HG03442 (cell line): Measurements from ENCODE around the gene PRUNE1.

ENCODE experiments used
- ATAC-seq: cut with Tn5 transposase; IDR thresholded peaks from one replicate; pipeline ENCODE4 v1.9.1; 2021; ENCODE audit warnings: mild to moderate bottlenecking, moderate library complexity; ENCODE audit not compliant: unreplicated experiment

The PRUNE1 gene

GRCh38 chr1:150976879-150977694 lies 31.2 kb upstream of the PRUNE1 start:
- no peak for ATAC-seq

- peak; percentile 39 for ATAC-seq
Observed at GRCh38 chr1:150979092-150980056, 28.9 kb upstream of the PRUNE1 start.

- no peak for ATAC-seq
Observed at GRCh38 chr1:150981177-150981804, 27.0 kb upstream of the PRUNE1 start.

- ATAC-seq, result no peak
Observed at GRCh38 chr1:150981805-150982712, 26.2 kb upstream of the PRUNE1 start, which contains the start of gene ANXA9. ANXA9 (plus strand) TSS chr1:150982292; CDS start chr1:150983106, 814 bp downstream.

- no peak for ATAC-seq
Observed at GRCh38 chr1:150985179-150985825, 22.9 kb upstream of the PRUNE1 start.

GRCh38 chr1:150987924-150988323 lies 20.3 kb upstream of the PRUNE1 start:
- ATAC-seq, result no peak

- no peak for ATAC-seq
Observed at GRCh38 chr1:150992626-150993025, 15.6 kb upstream of the PRUNE1 start.

- no peak for ATAC-seq
Observed at GRCh38 chr1:150994248-150994647, 14.0 kb upstream of the PRUNE1 start.

GRCh38 chr1:150995460-150995859 lies 12.8 kb upstream of the PRUNE1 start:
- no peak for ATAC-seq

- ATAC-seq, result no peak
Observed at GRCh38 chr1:150995896-150996295, 12.4 kb upstream of the PRUNE1 start.

- no peak for ATAC-seq
Observed at GRCh38 chr1:150997126-150997872, 10.9 kb upstream of the PRUNE1 start.

GRCh38 chr1:150997949-150998348 lies 10.3 kb upstream of the PRUNE1 start:
- ATAC-seq, result no peak

GRCh38 chr1:150999051-150999674 lies 9.1 kb upstream of the PRUNE1 start:
- ATAC-seq, result no peak

GRCh38 chr1:150999926-151000325 lies 8.3 kb upstream of the PRUNE1 start:
- ATAC-seq, result no peak

- no peak for ATAC-seq
Observed at GRCh38 chr1:151000408-151000807, 7.8 kb upstream of the PRUNE1 start.

GRCh38 chr1:151001602-151002001 lies 6.6 kb upstream of the PRUNE1 start:
- no peak for ATAC-seq

GRCh38 chr1:151002051-151002450 lies 6.2 kb upstream of the PRUNE1 start:
- ATAC-seq, result no peak

GRCh38 chr1:151002611-151003010 lies 5.6 kb upstream of the PRUNE1 start:
- no peak for ATAC-seq
